ENCODE results near the gene KRT79.

- no peak for TF ChIP-seq EP300 (IDR thresholded peaks at IDR 0.05)
- TF ChIP-seq CTCF (IDR thresholded peaks at IDR 0.05) = no peak
- no peak for TF ChIP-seq POLR2A (IDR thresholded peaks at IDR 0.05)
- TF ChIP-seq POLR2AphosphoS5 (IDR thresholded peaks at IDR 0.05) = no peak
Measured at GRCh38 chr12:52815676-52816588, 18.2 kb downstream of the KRT79 start.
